Stomach (tissue), 9 donors: ENCODE measurements around the gene HNRNPA2B1. TPM values are rescaled to one million over a fixed set of nuclear protein-coding genes. Genes with fewer than 3 reads are reported as not detected.
"Not testable (repeated sequence)": the region's sequence is repeated elsewhere in the genome, so short reads cannot be mapped to it uniquely, and the experiment has no call there.

Experiments
- DNase-seq, 2 donors: peaks; one replicate each; pipeline versions ENCODE4 v3.0.0 to v3.0.0-alpha.2; 2013 to 2019
- H3K27ac ChIP-seq, 5 donors: fragments of 200-600 bp in 4 of 5; sonication (generic) in 4 of 5; one replicate each; pipeline ENCODE4 v1.5.1; 2013 to 2019; ENCODE audit warnings: mild to moderate bottlenecking in 1 of 5, moderate library complexity in 1 of 5
- H3K27me3 ChIP-seq, 3 donors: fragments of 200-600 bp; sonication (generic); one replicate each; pipeline ENCODE4 v1.5.1; 2017 to 2019; ENCODE audit warnings: mixed run types in 1 of 3
- H3K36me3 ChIP-seq, 4 donors: fragments of 200-600 bp; sonication (generic); 1 replicate in 3 of 4; 2 replicates in 1 of 4; pipeline ENCODE4 v1.5.1; 2016 to 2019
- H3K4me1 ChIP-seq, 4 donors: fragments of 200-600 bp; sonication (generic); one replicate each; pipeline ENCODE4 v1.5.1; 2016 to 2019
- H3K4me3 ChIP-seq, 4 donors: fragments of 200-600 bp; sonication (generic) in 3 of 4; one replicate each; pipeline ENCODE4 v1.5.1; 2016 to 2019; ENCODE audit warnings: mild to moderate bottlenecking in 1 of 4
- H3K9me3 ChIP-seq, 4 donors: fragments of 200-600 bp; sonication (generic); one replicate each; pipeline ENCODE4 v1.5.1; 2016 to 2019
- EP300 ChIP-seq: sonication (generic); formaldehyde crosslinking; IDR thresholded peaks from one replicate; pipeline ENCODE4 v1.6.1; 2017; ENCODE audit warnings: antibody characterized with exemption
- POLR2A ChIP-seq, 4 donors: fragments of 450-650 bp; IDR thresholded peaks; one replicate each; pipeline ENCODE4 v1.6.1; 2016; ENCODE audit warnings: antibody characterized with exemption in 4 of 4, control low read depth in 2 of 4, mild to moderate bottlenecking in 1 of 4, moderate library complexity in 1 of 4
- POLR2AphosphoS5 ChIP-seq, 3 donors: sonication (generic); formaldehyde crosslinking; IDR thresholded peaks; one replicate each; pipeline ENCODE4 v1.6.1; 2016; ENCODE audit warnings: antibody characterized with exemption in 3 of 3
- WGBS, 5 donors: extraction: QIAGEN DNeasy Blood & Tissue Kit in 3 of 5; methylation state at CpG; one replicate each; pipeline versions ENCODE4 v1.1.5 to v1.1.7; 2013 to 2018; 5-methylcytosine and 5-hydroxymethylcytosine counted together
- intact Hi-C: fragments of 100-400 bp; cut with DNase I; formaldehyde crosslinking; loops from one replicate; pipeline ENCODE4 v1.15.1; 2023; ENCODE audit warnings: low total_unique reads
- polyA plus RNA-seq, 3 donors: library from polyadenylated mRNA; stranded (reverse); fragments of 200-250 nt; gene quantifications; one replicate each; pipeline ENCODE4 v1.2.3, GENCODE V29; 2013
- total RNA-seq, 5 donors: library from RNA; depleted of rRNA; stranded (reverse); fragments of >200 nt; gene quantifications; one replicate each; pipeline versions ENCODE4 v1.1.0 to v1.2.3, GENCODE V29; 2014 to 2016
- TF ChIP-seq, protein P1 (sequence below), 7 experiments: fragments of 450-650 bp in 4 of 7; fragments of 200-600 bp in 3 of 7; sonication (generic) in 3 of 7; IDR thresholded peaks; one replicate each; pipeline ENCODE4 v1.5.1; 2016 to 2019; ENCODE audit warnings: antibody characterized with exemption in 7 of 7, control low read depth in 2 of 7, mild to moderate bottlenecking in 1 of 7
- donor health status: healthy with polysubstance abuse.
- donor health status: Bipolar disorder and iron deficiency.
- donor health status: healthy.

The HNRNPA2B1 gene
- total and polyA plus RNA-seq, 8 donors: 142 to 464 (median 304) TPM

DNA sequence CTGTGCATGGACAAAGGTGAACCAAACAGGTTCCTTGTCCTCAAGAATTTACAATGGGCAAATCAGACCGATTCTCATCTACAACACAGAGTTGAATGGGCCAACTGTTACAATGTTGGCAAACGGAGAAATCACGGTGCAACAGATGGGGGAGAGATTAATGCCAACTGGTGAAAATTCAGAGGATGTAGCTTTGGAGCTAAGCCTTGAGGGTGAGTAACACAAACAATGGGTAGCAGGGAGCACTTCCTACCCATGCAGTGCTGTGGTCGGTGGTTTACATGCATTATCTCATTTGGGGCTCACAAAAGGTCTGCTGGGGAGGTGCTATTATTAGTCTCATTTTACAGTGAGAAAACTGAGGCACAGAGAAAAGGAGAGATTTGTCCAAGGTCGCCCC is 49.5 kb downstream of the HNRNPA2B1 start:
- H3K27me3 ChIP-seq: peaks cover 0 to 42% (median 6%) of the 10 kb centered on the region in 3 donors
- no peak for TF ChIP-seq POLR2A (IDR thresholded peaks at IDR 0.05)
- TF ChIP-seq POLR2AphosphoS5 (IDR thresholded peaks at IDR 0.05): no peak
- TF ChIP-seq, protein P1, sequence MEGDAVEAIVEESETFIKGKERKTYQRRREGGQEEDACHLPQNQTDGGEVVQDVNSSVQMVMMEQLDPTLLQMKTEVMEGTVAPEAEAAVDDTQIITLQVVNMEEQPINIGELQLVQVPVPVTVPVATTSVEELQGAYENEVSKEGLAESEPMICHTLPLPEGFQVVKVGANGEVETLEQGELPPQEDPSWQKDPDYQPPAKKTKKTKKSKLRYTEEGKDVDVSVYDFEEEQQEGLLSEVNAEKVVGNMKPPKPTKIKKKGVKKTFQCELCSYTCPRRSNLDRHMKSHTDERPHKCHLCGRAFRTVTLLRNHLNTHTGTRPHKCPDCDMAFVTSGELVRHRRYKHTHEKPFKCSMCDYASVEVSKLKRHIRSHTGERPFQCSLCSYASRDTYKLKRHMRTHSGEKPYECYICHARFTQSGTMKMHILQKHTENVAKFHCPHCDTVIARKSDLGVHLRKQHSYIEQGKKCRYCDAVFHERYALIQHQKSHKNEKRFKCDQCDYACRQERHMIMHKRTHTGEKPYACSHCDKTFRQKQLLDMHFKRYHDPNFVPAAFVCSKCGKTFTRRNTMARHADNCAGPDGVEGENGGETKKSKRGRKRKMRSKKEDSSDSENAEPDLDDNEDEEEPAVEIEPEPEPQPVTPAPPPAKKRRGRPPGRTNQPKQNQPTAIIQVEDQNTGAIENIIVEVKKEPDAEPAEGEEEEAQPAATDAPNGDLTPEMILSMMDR (IDR thresholded peaks at IDR 0.05): no peak
- no peak overlapping the region for H3K27ac ChIP-seq
- WGBS, 5 donors: 63 to 76% (median 66%) methylated on average over 5 of the region's 5 CpGs
- H3K9me3 ChIP-seq: no peaks in the 10 kb centered on the region
- no peak for DNase-seq
- no peaks in the 10 kb centered on the region for H3K36me3 ChIP-seq
- peaks cover 22 to 44% (median 33%) of the 10 kb centered on the region in 4 donors for H3K4me1 ChIP-seq
- H3K4me3 ChIP-seq: no peak overlapping the region
- intact Hi-C loops: no loop called here

DNA sequence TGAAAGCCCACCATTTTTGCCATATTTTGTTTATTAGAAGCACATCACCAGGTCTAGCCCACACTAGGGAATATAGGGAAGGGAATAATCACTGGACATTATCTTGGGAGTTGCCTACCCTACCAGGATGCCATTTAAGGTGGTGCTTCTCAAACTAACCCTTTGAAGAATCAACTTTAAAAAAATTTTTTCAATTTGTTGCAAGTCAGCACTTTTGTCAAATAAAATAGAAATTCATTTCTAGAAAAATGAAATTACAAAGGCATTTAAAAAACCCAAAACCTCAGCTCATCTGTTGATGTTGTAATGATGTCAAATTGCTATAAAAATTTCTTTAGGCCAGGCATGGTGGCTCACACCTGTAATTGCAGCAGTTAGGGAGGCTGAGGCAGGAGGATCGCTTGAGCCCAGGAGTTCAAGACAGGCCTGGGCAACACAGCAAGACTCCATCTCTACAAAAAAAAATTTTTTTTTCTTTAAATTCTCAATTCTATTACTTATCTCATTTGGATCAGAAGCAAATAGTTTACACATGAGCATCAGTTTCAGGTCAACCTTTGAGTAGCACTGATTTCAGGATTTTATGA is 51.1 kb downstream of the HNRNPA2B1 start:
- WGBS, 5 donors: 91 to 100% (median 97%) methylated on average over 1 of the region's 1 CpG
- TF ChIP-seq, protein P1 (IDR thresholded peaks at IDR 0.05): no peak
- TF ChIP-seq POLR2A (IDR thresholded peaks at IDR 0.05): no peak
- TF ChIP-seq POLR2AphosphoS5 (IDR thresholded peaks at IDR 0.05): no peak
- no peak for TF ChIP-seq EP300
- peaks cover 10 to 30% (median 22%) of the 10 kb centered on the region in 4 donors for H3K4me1 ChIP-seq
- no peak overlapping the region for H3K27ac ChIP-seq
- H3K9me3 ChIP-seq: no peaks in the 10 kb centered on the region
- intact Hi-C loops: no loop called here
- peaks cover 0 to 39% (median 6%) of the 10 kb centered on the region in 3 donors for H3K27me3 ChIP-seq
- no peak for DNase-seq
- H3K36me3 ChIP-seq: no peaks in the 10 kb centered on the region
- H3K4me3 ChIP-seq: no peak overlapping the region

DNA sequence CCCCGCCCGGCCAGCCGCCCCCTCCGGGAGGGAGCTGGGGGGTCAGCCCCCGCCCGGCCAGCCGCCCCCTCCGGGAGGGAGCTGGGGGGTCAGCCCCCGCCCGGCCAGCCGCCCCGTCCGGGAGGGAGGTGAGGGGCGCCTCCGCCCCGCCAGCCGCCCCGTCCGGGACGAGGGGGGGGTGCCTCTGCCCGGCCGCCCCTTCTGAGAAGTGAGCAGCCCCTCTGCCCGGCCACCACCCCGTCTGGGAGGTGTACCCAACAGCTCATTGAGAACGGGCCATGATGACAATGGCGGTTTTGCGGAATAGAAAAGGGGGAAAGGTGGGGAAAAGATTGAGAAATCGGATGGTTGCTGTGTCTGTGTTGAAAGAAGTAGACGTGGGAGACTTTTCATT is 52.2 kb downstream of the HNRNPA2B1 start:
- H3K4me3 ChIP-seq, H3K27ac ChIP-seq, H3K36me3 ChIP-seq, DNase-seq, H3K9me3 ChIP-seq, intact Hi-C loops: not testable (repeated sequence)
- Histone ChIP-seq H3K27me3 (peaks cover 0 to 27% (median 6%) of the 10 kb centered on the region in 3 donors), H3K4me1 (peaks cover 10 to 18% (median 13%) of the 10 kb centered on the region in 4 donors)
- 74 to 95% (median 91%) methylated on average over 9 to 29 of the region's 29 CpGs for WGBS, 5 donors

DNA sequence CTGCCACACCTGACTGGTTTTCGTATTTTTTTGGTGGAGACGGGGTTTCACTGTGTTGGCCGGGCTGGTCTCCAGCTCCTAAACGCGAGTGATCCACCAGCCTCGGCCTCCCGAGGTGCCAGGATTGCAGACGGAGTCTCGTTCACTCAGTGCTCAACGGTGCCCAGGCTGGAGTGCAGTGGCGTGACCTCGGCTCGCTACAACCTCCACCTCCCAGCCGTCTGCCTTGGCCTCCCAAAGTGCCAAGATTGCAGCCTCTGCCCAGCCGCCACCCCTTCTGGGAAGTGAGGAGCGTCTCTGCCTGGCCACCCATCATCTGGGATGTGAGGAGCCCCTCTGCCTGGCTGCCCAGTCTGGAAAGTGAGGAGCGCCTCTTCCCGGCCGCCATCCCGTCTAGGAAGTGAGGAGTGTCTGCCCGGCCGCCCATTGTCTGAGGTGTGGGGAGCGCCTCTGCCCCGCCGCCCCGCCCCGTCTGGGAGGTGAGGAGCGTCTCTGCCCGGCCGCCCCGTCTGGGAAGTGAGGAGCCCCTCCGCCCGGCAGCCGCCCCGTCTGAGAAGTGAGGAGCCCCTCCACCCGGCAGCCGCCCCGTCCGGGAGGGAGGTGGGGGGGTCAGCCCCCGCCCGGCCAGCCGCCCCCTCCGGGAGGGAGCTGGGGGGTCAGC is 52.8 kb downstream of the HNRNPA2B1 start:
- H3K36me3 ChIP-seq, DNase-seq, H3K9me3 ChIP-seq, intact Hi-C loops, H3K27ac ChIP-seq, H3K4me3 ChIP-seq: not testable (repeated sequence)
- H3K27me3 ChIP-seq: peaks cover 0 to 22% (median 4%) of the 10 kb centered on the region in 3 donors
- WGBS, 5 donors: 92 to 95% (median 93%) methylated on average over 20 to 43 of the region's 43 CpGs
- peaks cover 4 to 13% (median 8%) of the 10 kb centered on the region in 4 donors for H3K4me1 ChIP-seq

DNA sequence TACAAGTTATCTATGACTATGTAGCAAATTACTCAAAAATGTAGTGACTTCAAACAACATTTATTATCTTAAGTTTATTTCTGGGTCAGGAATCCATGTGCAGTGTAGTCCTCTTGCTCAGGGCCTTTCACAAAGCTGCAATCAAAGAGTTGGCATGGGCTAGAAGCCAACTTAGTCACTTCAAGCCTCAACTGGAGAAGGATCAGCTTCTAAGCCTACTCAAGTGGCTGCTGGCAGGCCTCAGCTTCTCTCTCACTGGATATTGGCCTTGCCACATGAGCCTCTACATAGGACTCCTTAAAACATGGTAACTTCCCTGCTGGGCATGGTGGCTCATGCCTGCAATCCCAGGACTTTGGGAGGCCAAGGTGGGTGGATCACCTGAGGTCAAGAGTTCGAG is 53.5 kb downstream of the HNRNPA2B1 start:
- Histone ChIP-seq H3K4me1 (peaks cover 0 to 8% (median 5%) of the 10 kb centered on the region in 4 donors), H3K27me3 (peaks cover 0 to 14% (median 0%) of the 10 kb centered on the region in 3 donors), H3K9me3 (no peaks in the 10 kb centered on the region), H3K36me3 (no peaks in the 10 kb centered on the region), H3K4me3 (no peak overlapping the region), H3K27ac (no peak overlapping the region)
- DNase-seq: no peak
- TF ChIP-seq POLR2AphosphoS5 (IDR thresholded peaks at IDR 0.05) (no peak), EP300 (no peak), POLR2A (IDR thresholded peaks at IDR 0.05) (no peak)
- TF ChIP-seq, protein P1 (IDR thresholded peaks at IDR 0.05): no peak
- 85 to 100% (median 93%) methylated on average over 1 of the region's 1 CpG for WGBS, 5 donors
- intact Hi-C loops: no loop called here
